Liver (tissue), 9 donors: ENCODE data around the gene DNPH1. TPM values are rescaled to one million over a fixed set of nuclear protein-coding genes. Genes with fewer than 3 reads are reported as not detected.

ENCODE experiments used
- DNase-seq: peaks from one replicate; pipeline ENCODE4 v3.0.0-alpha.2; 2017; ENCODE audit warnings: low spot score
- H3K27ac ChIP-seq, 2 donors: one replicate each; pipeline ENCODE4 v1.7.0; 2013; ENCODE audit warnings: inconsistent platforms in 2 of 2, low read length in 2 of 2, control low read depth in 1 of 2, low read depth in 1 of 2, mild to moderate bottlenecking in 1 of 2
- H3K27me3 ChIP-seq, 4 donors: one replicate each; pipeline versions ENCODE4 v1.6.1 to v1.7.0; 2013; ENCODE audit warnings: low read length in 3 of 4, inconsistent platforms in 1 of 4, mild to moderate bottlenecking in 1 of 4, moderate library complexity in 1 of 4; ENCODE audit not compliant: control insufficient read depth in 4 of 4, insufficient read depth in 4 of 4
- H3K36me3 ChIP-seq, 4 donors: one replicate each; pipeline versions ENCODE4 v1.6.1 to v1.7.0; 2013; ENCODE audit warnings: low read length in 3 of 4, mild to moderate bottlenecking in 3 of 4, low read depth in 1 of 4, moderate library complexity in 1 of 4; ENCODE audit not compliant: control insufficient read depth in 4 of 4, insufficient read depth in 3 of 4
- H3K4me1 ChIP-seq, 4 donors: one replicate each; pipeline versions ENCODE4 v1.6.1 to v1.7.0; 2013; ENCODE audit warnings: low read length in 3 of 4, mild to moderate bottlenecking in 3 of 4, moderate library complexity in 1 of 4; ENCODE audit not compliant: control insufficient read depth in 4 of 4, insufficient read depth in 4 of 4
- H3K4me3 ChIP-seq, 3 donors: one replicate each; pipeline versions ENCODE4 v1.6.1 to v1.7.0; 2013; ENCODE audit warnings: low read length in 3 of 3, control low read depth in 1 of 3, low read depth in 1 of 3, mild to moderate bottlenecking in 1 of 3
- H3K9ac ChIP-seq, 2 donors: one replicate each; pipeline ENCODE4 v1.7.0; 2013; ENCODE audit warnings: low read length in 2 of 2, mild to moderate bottlenecking in 2 of 2, moderate library complexity in 2 of 2, control low read depth in 1 of 2, low read depth in 1 of 2
- H3K9me3 ChIP-seq, 4 donors: one replicate each; pipeline versions ENCODE4 v1.6.1 to v1.7.0; 2013; ENCODE audit warnings: low read length in 3 of 4; ENCODE audit not compliant: control insufficient read depth in 4 of 4
- EGR1 ChIP-seq, 2 donors: IDR thresholded peaks; 2 replicates each; pipeline ENCODE4 v1.6.1; 2016 to 2018; ENCODE audit warnings: antibody characterized with exemption in 2 of 2, low read depth in 2 of 2
- FOXA1 ChIP-seq: IDR thresholded peaks from 2 replicates; pipeline ENCODE4 v1.6.1; 2016; ENCODE audit warnings: antibody characterized with exemption
- FOXA2 ChIP-seq: IDR thresholded peaks from 2 replicates; pipeline ENCODE4 v1.6.1; 2016; ENCODE audit warnings: antibody characterized with exemption
- GABPA ChIP-seq, 2 donors: IDR thresholded peaks in 1 of 2; conservative IDR thresholded peaks in 1 of 2; 2 replicates each; pipeline ENCODE4 v1.6.1; 2016; ENCODE audit warnings: antibody characterized with exemption in 2 of 2, mild to moderate bottlenecking in 1 of 2, moderate library complexity in 1 of 2
- HNF4A ChIP-seq, 2 donors: conservative IDR thresholded peaks; 2 replicates each; pipeline ENCODE4 v1.6.1; 2016; ENCODE audit warnings: antibody characterized with exemption in 2 of 2, mild to moderate bottlenecking in 2 of 2
- HNF4G ChIP-seq: IDR thresholded peaks from 2 replicates; pipeline ENCODE4 v1.6.1; 2016; ENCODE audit warnings: antibody characterized with exemption
- JUND ChIP-seq, 2 donors: IDR thresholded peaks; 2 replicates each; pipeline ENCODE4 v1.6.1; 2016; ENCODE audit warnings: antibody characterized with exemption in 2 of 2
- NR2F2 ChIP-seq: IDR thresholded peaks from 2 replicates; pipeline ENCODE4 v1.6.1; 2016; ENCODE audit warnings: antibody characterized with exemption
- RAD21 ChIP-seq, 2 donors: IDR thresholded peaks; 2 replicates each; pipeline ENCODE4 v1.6.1; 2016; ENCODE audit warnings: antibody characterized with exemption in 2 of 2, mild to moderate bottlenecking in 2 of 2
- RXRA ChIP-seq, 2 donors: IDR thresholded peaks; 2 replicates each; pipeline ENCODE4 v1.6.1; 2017 to 2018; ENCODE audit warnings: antibody characterized with exemption in 2 of 2, mild to moderate bottlenecking in 1 of 2
- SP1 ChIP-seq: IDR thresholded peaks from 2 replicates; pipeline ENCODE4 v1.6.1; 2018; ENCODE audit warnings: antibody characterized with exemption, mild to moderate bottlenecking
- TAF1 ChIP-seq: conservative IDR thresholded peaks from 2 replicates; pipeline ENCODE4 v1.6.1; 2016; ENCODE audit warnings: antibody characterized with exemption, mild to moderate bottlenecking
- YY1 ChIP-seq: IDR thresholded peaks from 2 replicates; pipeline ENCODE4 v1.6.1; 2016; ENCODE audit warnings: antibody characterized with exemption, mild to moderate bottlenecking
- WGBS: extraction: QIAGEN DNeasy Blood & Tissue Kit; methylation state at CpG from one replicate; pipeline ENCODE4 v1.1.7; 2013; 5-methylcytosine and 5-hydroxymethylcytosine counted together
- polyA plus RNA-seq, 2 donors: library from polyadenylated mRNA; stranded (reverse) in 1 of 2; unstranded in 1 of 2; fragments of 200-250 nt in 1 of 2; fragments of >200 nt in 1 of 2; fragmentation: Nextera tagmentation in 1 of 2; extraction: Ambion mirVana in 1 of 2; gene quantifications; one replicate each; pipeline versions ENCODE4 v1.2.1 to v1.2.3, GENCODE V29; 2013 to 2015
- total RNA-seq, 2 donors: library from RNA; depleted of rRNA; stranded (reverse); fragments of >200 nt; gene quantifications; one replicate each; pipeline ENCODE4 v1.2.3, GENCODE V29; 2014
- TF ChIP-seq, protein P1 (sequence below): fragments of 150-350 bp; IDR thresholded peaks from 2 replicates; pipeline ENCODE4 v1.5.1; 2017; ENCODE audit warnings: improper control_type of control experiment, low read depth, low read length; ENCODE audit not compliant: missing input control
- TF ChIP-seq, protein P2 (sequence below): IDR thresholded peaks from 2 replicates; pipeline ENCODE4 v1.6.1; 2016; ENCODE audit warnings: antibody characterized with exemption
- TF ChIP-seq, protein P3 (sequence below): IDR thresholded peaks from 2 replicates; pipeline ENCODE4 v1.6.1; 2016; ENCODE audit warnings: antibody characterized with exemption
- TF ChIP-seq, protein P4 (sequence below): IDR thresholded peaks from 2 replicates; pipeline ENCODE4 v1.6.1; 2016; ENCODE audit warnings: antibody characterized with exemption, mild to moderate bottlenecking
- donor health status: healthy.
- donor health status: healthy.
- donor health status: healthy.
- donor health status: healthy.
- donor health status: healthy.

The DNPH1 gene
- total and polyA plus RNA-seq, 4 donors = 53.2 to 195 (median 103) TPM

DNA sequence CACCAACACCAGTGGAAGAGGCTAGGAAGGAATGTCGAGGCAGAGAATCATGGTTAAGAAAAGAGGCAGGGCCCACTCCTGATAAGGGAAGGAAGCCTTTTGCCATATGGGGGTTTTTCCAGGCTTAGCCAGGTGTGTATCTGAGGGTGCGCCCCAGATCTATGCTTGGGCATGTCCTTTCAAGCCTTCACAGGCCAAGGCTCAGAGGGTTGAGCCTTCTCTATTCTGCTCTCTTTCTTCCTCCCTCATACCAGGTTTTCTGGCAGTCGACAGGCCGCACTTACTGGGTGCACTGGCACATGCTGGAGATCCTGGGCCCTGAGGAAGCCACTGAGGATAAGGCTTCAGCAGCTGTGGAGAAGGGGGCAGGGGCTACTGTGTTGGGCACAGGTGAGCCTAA, 42.6 kb downstream of the DNPH1 start:
- Histone ChIP-seq H3K4me1 (peaks cover 0 to 15% (median 13%) of the 10 kb centered on the region in 4 donors), H3K4me3 (no peak overlapping the region), H3K9me3 (no peaks in the 10 kb centered on the region), H3K36me3 (peaks cover 2 to 36% (median 15%) of the 10 kb centered on the region in 4 donors), H3K27me3 (no peaks in the 10 kb centered on the region), H3K9ac (no peak overlapping the region), H3K27ac (no peak overlapping the region)
- TF ChIP-seq, protein P1, sequence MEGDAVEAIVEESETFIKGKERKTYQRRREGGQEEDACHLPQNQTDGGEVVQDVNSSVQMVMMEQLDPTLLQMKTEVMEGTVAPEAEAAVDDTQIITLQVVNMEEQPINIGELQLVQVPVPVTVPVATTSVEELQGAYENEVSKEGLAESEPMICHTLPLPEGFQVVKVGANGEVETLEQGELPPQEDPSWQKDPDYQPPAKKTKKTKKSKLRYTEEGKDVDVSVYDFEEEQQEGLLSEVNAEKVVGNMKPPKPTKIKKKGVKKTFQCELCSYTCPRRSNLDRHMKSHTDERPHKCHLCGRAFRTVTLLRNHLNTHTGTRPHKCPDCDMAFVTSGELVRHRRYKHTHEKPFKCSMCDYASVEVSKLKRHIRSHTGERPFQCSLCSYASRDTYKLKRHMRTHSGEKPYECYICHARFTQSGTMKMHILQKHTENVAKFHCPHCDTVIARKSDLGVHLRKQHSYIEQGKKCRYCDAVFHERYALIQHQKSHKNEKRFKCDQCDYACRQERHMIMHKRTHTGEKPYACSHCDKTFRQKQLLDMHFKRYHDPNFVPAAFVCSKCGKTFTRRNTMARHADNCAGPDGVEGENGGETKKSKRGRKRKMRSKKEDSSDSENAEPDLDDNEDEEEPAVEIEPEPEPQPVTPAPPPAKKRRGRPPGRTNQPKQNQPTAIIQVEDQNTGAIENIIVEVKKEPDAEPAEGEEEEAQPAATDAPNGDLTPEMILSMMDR = no peak
- no peak for TF ChIP-seq GABPA (IDR thresholded peaks at IDR 0.05 in 1 of 2, conservative IDR thresholded peaks at IDR 0.05 in 1 of 2)
- 96% methylated on average over 4 of the region's 4 CpGs for WGBS
- DNase-seq = no peak

DNA sequence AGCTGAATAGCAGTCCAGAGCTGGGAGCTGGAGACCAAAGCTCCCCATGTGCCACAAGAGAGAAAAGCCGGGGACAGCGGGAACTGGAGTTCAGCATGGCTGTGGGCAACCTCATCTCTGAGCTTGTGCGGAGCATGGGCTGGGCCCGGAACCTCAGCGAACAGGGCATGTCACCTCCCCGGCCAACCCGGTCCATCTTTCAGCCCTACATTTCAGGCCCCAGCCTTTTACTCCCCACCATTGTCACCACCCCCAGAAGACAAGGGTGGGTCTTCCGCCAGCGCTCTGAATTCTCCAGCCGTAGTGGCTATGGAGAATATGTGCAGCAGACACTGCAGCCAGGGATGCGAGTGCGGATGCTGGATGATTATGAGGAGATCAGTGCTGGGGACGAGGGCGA, 43.3 kb downstream of the DNPH1 start:
- Histone ChIP-seq H3K27ac (no peak overlapping the region), H3K4me1 (peaks cover 0 to 18% (median 17%) of the 10 kb centered on the region in 4 donors), H3K4me3 (no peak overlapping the region), H3K9me3 (no peaks in the 10 kb centered on the region), H3K36me3 (peaks cover 2 to 36% (median 15%) of the 10 kb centered on the region in 4 donors), H3K9ac (no peak overlapping the region), H3K27me3 (no peaks in the 10 kb centered on the region)
- WGBS = 98% methylated on average over 14 of the region's 14 CpGs
- no peak for TF ChIP-seq RXRA (IDR thresholded peaks at IDR 0.05)
- TF ChIP-seq RAD21 (IDR thresholded peaks at IDR 0.05) = no peak
- TF ChIP-seq GABPA (IDR thresholded peaks at IDR 0.05 in 1 of 2, conservative IDR thresholded peaks at IDR 0.05 in 1 of 2) = no peak
- TF ChIP-seq FOXA1 = no peak
- no peak for TF ChIP-seq YY1
- TF ChIP-seq EGR1 (IDR thresholded peaks at IDR 0.05; ENCODE audit: low read depth in 2 of 2) = no peak
- no peak for TF ChIP-seq FOXA2
- TF ChIP-seq JUND (IDR thresholded peaks at IDR 0.05) = no peak
- TF ChIP-seq, protein P2, sequence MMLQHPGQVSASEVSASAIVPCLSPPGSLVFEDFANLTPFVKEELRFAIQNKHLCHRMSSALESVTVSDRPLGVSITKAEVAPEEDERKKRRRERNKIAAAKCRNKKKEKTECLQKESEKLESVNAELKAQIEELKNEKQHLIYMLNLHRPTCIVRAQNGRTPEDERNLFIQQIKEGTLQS = no peak
- TF ChIP-seq, protein P3, sequence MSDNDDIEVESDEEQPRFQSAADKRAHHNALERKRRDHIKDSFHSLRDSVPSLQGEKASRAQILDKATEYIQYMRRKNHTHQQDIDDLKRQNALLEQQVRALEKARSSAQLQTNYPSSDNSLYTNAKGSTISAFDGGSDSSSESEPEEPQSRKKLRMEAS = no peak
- TF ChIP-seq HNF4A (conservative IDR thresholded peaks at IDR 0.05) = no peak
- no peak for DNase-seq

GRCh38 chr6:43185391-43185985, 43.8 kb downstream of the DNPH1 start:
- Histone ChIP-seq H3K9me3 (no peaks in the 10 kb centered on the region), H3K4me1 (peaks cover 0 to 18% (median 17%) of the 10 kb centered on the region in 4 donors), H3K4me3 (no peak overlapping the region), H3K9ac (no peak overlapping the region), H3K27me3 (no peaks in the 10 kb centered on the region), H3K36me3 (peaks cover 2 to 36% (median 15%) of the 10 kb centered on the region in 4 donors), H3K27ac (no peak overlapping the region)
- no peak for DNase-seq
- TF ChIP-seq FOXA1 (no peak), TAF1 (no peak), JUND (IDR thresholded peaks at IDR 0.05) (no peak), GABPA (IDR thresholded peaks at IDR 0.05 in 1 of 2, conservative IDR thresholded peaks at IDR 0.05 in 1 of 2) (no peak), FOXA2 (no peak), YY1 (no peak), EGR1 (IDR thresholded peaks at IDR 0.05; ENCODE audit: low read depth in 2 of 2) (no peak), RAD21 (IDR thresholded peaks at IDR 0.05) (no peak), HNF4G (no peak), NR2F2 (no peak), SP1 (no peak)
- TF ChIP-seq, protein P4, sequence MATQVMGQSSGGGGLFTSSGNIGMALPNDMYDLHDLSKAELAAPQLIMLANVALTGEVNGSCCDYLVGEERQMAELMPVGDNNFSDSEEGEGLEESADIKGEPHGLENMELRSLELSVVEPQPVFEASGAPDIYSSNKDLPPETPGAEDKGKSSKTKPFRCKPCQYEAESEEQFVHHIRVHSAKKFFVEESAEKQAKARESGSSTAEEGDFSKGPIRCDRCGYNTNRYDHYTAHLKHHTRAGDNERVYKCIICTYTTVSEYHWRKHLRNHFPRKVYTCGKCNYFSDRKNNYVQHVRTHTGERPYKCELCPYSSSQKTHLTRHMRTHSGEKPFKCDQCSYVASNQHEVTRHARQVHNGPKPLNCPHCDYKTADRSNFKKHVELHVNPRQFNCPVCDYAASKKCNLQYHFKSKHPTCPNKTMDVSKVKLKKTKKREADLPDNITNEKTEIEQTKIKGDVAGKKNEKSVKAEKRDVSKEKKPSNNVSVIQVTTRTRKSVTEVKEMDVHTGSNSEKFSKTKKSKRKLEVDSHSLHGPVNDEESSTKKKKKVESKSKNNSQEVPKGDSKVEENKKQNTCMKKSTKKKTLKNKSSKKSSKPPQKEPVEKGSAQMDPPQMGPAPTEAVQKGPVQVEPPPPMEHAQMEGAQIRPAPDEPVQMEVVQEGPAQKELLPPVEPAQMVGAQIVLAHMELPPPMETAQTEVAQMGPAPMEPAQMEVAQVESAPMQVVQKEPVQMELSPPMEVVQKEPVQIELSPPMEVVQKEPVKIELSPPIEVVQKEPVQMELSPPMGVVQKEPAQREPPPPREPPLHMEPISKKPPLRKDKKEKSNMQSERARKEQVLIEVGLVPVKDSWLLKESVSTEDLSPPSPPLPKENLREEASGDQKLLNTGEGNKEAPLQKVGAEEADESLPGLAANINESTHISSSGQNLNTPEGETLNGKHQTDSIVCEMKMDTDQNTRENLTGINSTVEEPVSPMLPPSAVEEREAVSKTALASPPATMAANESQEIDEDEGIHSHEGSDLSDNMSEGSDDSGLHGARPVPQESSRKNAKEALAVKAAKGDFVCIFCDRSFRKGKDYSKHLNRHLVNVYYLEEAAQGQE = no peak
- TF ChIP-seq, protein P1 = no peak
- WGBS = 85% methylated on average over 5 of the region's 5 CpGs
